HEK293T (cell line): ENCODE measurements around the gene GYS1.

Experiments used
- CTCF ChIA-PET: fragments of 350-600 bp; formaldehyde crosslinking; extraction: SDS; loops from one replicate; lab custom pipeline; 2021; ENCODE audit warnings: antibody characterized with exemption, inconsistent platforms; lab: Yijun Ruan, JAX
- POLR2A ChIA-PET: fragments of 350-600 bp; formaldehyde crosslinking; extraction: SDS; loops from one replicate; lab custom pipeline; 2020; ENCODE audit warnings: antibody characterized with exemption, inconsistent platforms; lab: Yijun Ruan, JAX
- DNase-seq: peaks from one replicate; pipeline ENCODE4 v3.0.0; 2012; ENCODE audit warnings: mixed read lengths; ENCODE audit errors: extremely low spot score
- ARNT ChIP-seq: fragments of 450-650 bp; IDR thresholded peaks from 2 replicates; pipeline ENCODE4 v1.6.1; 2017; ENCODE audit warnings: mild to moderate bottlenecking
- BHLHE40 ChIP-seq: fragments of 450-650 bp; IDR thresholded peaks from 2 replicates; pipeline ENCODE4 v1.6.1; 2016; ENCODE audit warnings: mild to moderate bottlenecking, moderate library complexity, borderline replicate concordance
- CTBP1 ChIP-seq: fragments of 450-650 bp; IDR thresholded peaks from 2 replicates; pipeline ENCODE4 v1.6.1; 2016; ENCODE audit warnings: borderline replicate concordance
- ELF4 ChIP-seq: fragments of 450-650 bp; IDR thresholded peaks from 2 replicates; pipeline ENCODE4 v1.6.1; 2017; ENCODE audit warnings: antibody characterized with exemption
- FOXA1 ChIP-seq: fragments of 450-650 bp; IDR thresholded peaks from 2 replicates; pipeline ENCODE4 v1.6.1; 2016; ENCODE audit warnings: mild to moderate bottlenecking
- FOXK2 ChIP-seq: fragments of 450-650 bp; IDR thresholded peaks from 2 replicates; pipeline ENCODE4 v1.6.1; 2016; ENCODE audit warnings: mild to moderate bottlenecking
- FOXM1 ChIP-seq: fragments of 450-650 bp; IDR thresholded peaks from 2 replicates; pipeline ENCODE4 v1.6.1; 2017; ENCODE audit warnings: mild to moderate bottlenecking, borderline replicate concordance
- HDGF ChIP-seq: fragments of 450-650 bp; IDR thresholded peaks from 2 replicates; pipeline ENCODE4 v1.6.1; 2017; ENCODE audit warnings: antibody characterized with exemption, borderline replicate concordance
- L3MBTL2 ChIP-seq: fragments of 450-650 bp; conservative IDR thresholded peaks from 2 replicates; pipeline ENCODE4 v1.6.1; 2016; ENCODE audit warnings: mild to moderate bottlenecking
- LEF1 ChIP-seq: fragments of 450-650 bp; IDR thresholded peaks from 2 replicates; pipeline ENCODE4 v1.6.1; 2017; ENCODE audit warnings: mild to moderate bottlenecking, borderline replicate concordance
- NFRKB ChIP-seq: fragments of 450-650 bp; IDR thresholded peaks from 2 replicates; pipeline ENCODE4 v1.6.1; 2016; ENCODE audit warnings: mild to moderate bottlenecking, moderate library complexity
- PKNOX1 ChIP-seq: fragments of 450-650 bp; IDR thresholded peaks from 2 replicates; pipeline ENCODE4 v1.6.1; 2016
- SP1 ChIP-seq: fragments of 450-650 bp; IDR thresholded peaks from 2 replicates; pipeline ENCODE4 v1.6.1; 2017
- SUZ12 ChIP-seq: fragments of 450-650 bp; IDR thresholded peaks from 2 replicates; pipeline ENCODE4 v1.6.1; 2016; ENCODE audit warnings: mild to moderate bottlenecking
- TARDBP ChIP-seq: fragments of 450-650 bp; IDR thresholded peaks from 2 replicates; pipeline ENCODE4 v1.6.1; 2016
- ZNF384 ChIP-seq: fragments of 450-650 bp; IDR thresholded peaks from 2 replicates; pipeline ENCODE4 v1.6.1; 2016

GYS1 gene

GRCh38 chr19:49010453-49010852 lies 17.3 kb upstream of the GYS1 start:
- TF ChIP-seq CTBP1 (no peak), FOXM1 (no peak), NFRKB (no peak), LEF1 (no peak), L3MBTL2 (no peak), TARDBP (no peak), SP1 (no peak), ZNF384 (no peak), ARNT (no peak)
- POLR2A ChIA-PET, result no interaction called here
- no peak for DNase-seq
- CTCF ChIA-PET, result interaction anchor here (3.6 kb wide), 1 partner anchor 11 kb away, joined by 16 read pairs; no protein-coding TSS in a partner anchor

GRCh38 chr19:49009828-49010227 lies 16.7 kb upstream of the GYS1 start:
- ChIA-PET POLR2A (no interaction called here), CTCF (interaction anchor here (3.6 kb wide), 1 partner anchor 10 kb away, joined by 16 read pairs; no protein-coding TSS in a partner anchor)
- no peak for DNase-seq
- TF ChIP-seq FOXM1 (no peak), CTBP1 (no peak), SP1 (no peak), L3MBTL2 (no peak), LEF1 (no peak), ELF4 (no peak), ZNF384 (no peak), SUZ12 (no peak)

- TF ChIP-seq TARDBP (no peak), SP1 (no peak), ELF4 (no peak), FOXA1 (no peak), NFRKB (no peak), LEF1 (no peak), L3MBTL2 (no peak), HDGF (no peak), ZNF384 (no peak), PKNOX1 (no peak)
Measured at GRCh38 chr19:49006905-49007304, 13.8 kb upstream of the GYS1 start.

GRCh38 chr19:49004964-49005614 lies 12.0 kb upstream of the GYS1 start:
- DNase-seq, result no peak
- CTCF ChIA-PET, result no interaction called here
- POLR2A ChIA-PET, result no interaction called here
- TF ChIP-seq HDGF (no peak), FOXM1 (no peak), FOXA1 (no peak), NFRKB (no peak), BHLHE40 (no peak), CTBP1 (no peak), ELF4 (no peak), PKNOX1 (no peak), FOXK2 (no peak), ZNF384 (no peak), ARNT (no peak), LEF1 (no peak), SUZ12 (no peak), TARDBP (no peak), SP1 (no peak), L3MBTL2 (no peak)

More at GRCh38 chr19:49006905-49007304, 13.8 kb upstream of the GYS1 start:
- DNase-seq, result no peak
- ChIA-PET POLR2A (interaction anchor here (1.2 kb wide), 1 partner anchor 13 kb away, joined by 3 read pairs; the partner anchor contains the start of gene RUVBL2), CTCF (no interaction called here)

- CTCF ChIA-PET, result no interaction called here
- TF ChIP-seq ELF4, result no peak
- TF ChIP-seq BHLHE40, result no peak
- TF ChIP-seq ZNF384, result no peak
- no peak for TF ChIP-seq PKNOX1
- TF ChIP-seq ARNT, result no peak
- TF ChIP-seq FOXA1, result no peak
- no peak for TF ChIP-seq SP1
- TF ChIP-seq NFRKB, result no peak
- no peak for TF ChIP-seq L3MBTL2
- no peak for TF ChIP-seq FOXM1
- TF ChIP-seq TARDBP, result no peak
- TF ChIP-seq CTBP1, result no peak
- no peak for TF ChIP-seq LEF1
- TF ChIP-seq SUZ12, result no peak
- TF ChIP-seq FOXK2, result no peak
- TF ChIP-seq HDGF, result no peak
- POLR2A ChIA-PET, result no interaction called here
- no peak for DNase-seq
Measured at GRCh38 chr19:49004133-49004532, 11.0 kb upstream of the GYS1 start.
